ENCODE results near the gene TMEFF2. TPM values are rescaled to one million over a fixed set of nuclear protein-coding genes. Genes with fewer than 3 reads are reported as not detected.
"Not testable (repeated sequence)": the region's sequence is repeated elsewhere in the genome, so short reads cannot be mapped to it uniquely, and the experiment has no call there.

TMEFF2 gene
- polyA plus RNA-seq, 2 donors: 0.02 to 0.08 TPM

- Histone ChIP-seq H3K9me3 (ENCODE audit: control insufficient read depth in 2 of 2, insufficient read depth in 1 of 2, low read depth in 1 of 2, low read length in 1 of 2) (no peaks in the 10 kb centered on the region), H3K36me3 (ENCODE audit: control insufficient read depth in 2 of 2, insufficient read depth in 2 of 2, low read length in 1 of 2) (no peaks in the 10 kb centered on the region), H3K27me3 (ENCODE audit: control insufficient read depth in 1 of 2, insufficient read depth in 2 of 2, low read length in 2 of 2) (no peaks in the 10 kb centered on the region), H3K4me3 (ENCODE audit: low read depth in 1 of 2, low read length in 2 of 2) (no peak overlapping the region), H3K27ac (ENCODE audit: low read depth in 2 of 2, low read length in 1 of 2) (no peak overlapping the region), H3K4me1 (ENCODE audit: control insufficient read depth in 2 of 2, insufficient read depth in 2 of 2, low read length in 1 of 2) (no peaks in the 10 kb centered on the region)
- 79 to 85% methylated on average over 7 of the region's 7 CpGs for WGBS, 2 donors
Measured at GRCh38 chr2:192140236-192140839, 54.4 kb downstream of the TMEFF2 start.

- Histone ChIP-seq H3K27ac (ENCODE audit: low read depth in 2 of 2, low read length in 1 of 2) (no peak overlapping the region), H3K27me3 (ENCODE audit: control insufficient read depth in 1 of 2, insufficient read depth in 2 of 2, low read length in 2 of 2) (no peaks in the 10 kb centered on the region), H3K4me3 (ENCODE audit: low read depth in 1 of 2, low read length in 2 of 2) (no peak overlapping the region), H3K36me3 (ENCODE audit: control insufficient read depth in 2 of 2, insufficient read depth in 2 of 2, low read length in 1 of 2) (no peaks in the 10 kb centered on the region), H3K4me1 (ENCODE audit: control insufficient read depth in 2 of 2, insufficient read depth in 2 of 2, low read length in 1 of 2) (no peaks in the 10 kb centered on the region), H3K9me3 (ENCODE audit: control insufficient read depth in 2 of 2, insufficient read depth in 1 of 2, low read depth in 1 of 2, low read length in 1 of 2) (no peaks in the 10 kb centered on the region)
- WGBS, 2 donors: 42 to 45% methylated on average over 1 of the region's 1 CpG
Measured at GRCh38 chr2:192139813-192140212, 54.9 kb downstream of the TMEFF2 start.

GRCh38 chr2:192137451-192137850 is 57.3 kb downstream of the TMEFF2 start:
- no peaks in the 10 kb centered on the region for H3K9me3 ChIP-seq (ENCODE audit: control insufficient read depth in 2 of 2, insufficient read depth in 1 of 2, low read depth in 1 of 2, low read length in 1 of 2)
- no peak overlapping the region for H3K4me3 ChIP-seq (ENCODE audit: low read depth in 1 of 2, low read length in 2 of 2)
- H3K4me1 ChIP-seq (ENCODE audit: control insufficient read depth in 2 of 2, insufficient read depth in 2 of 2, low read length in 1 of 2): no peaks in the 10 kb centered on the region
- WGBS, 2 donors: 46 to 49% methylated on average over 1 of the region's 1 CpG
- no peaks in the 10 kb centered on the region for H3K27me3 ChIP-seq (ENCODE audit: control insufficient read depth in 1 of 2, insufficient read depth in 2 of 2, low read length in 2 of 2)
- H3K27ac ChIP-seq (ENCODE audit: low read depth in 2 of 2, low read length in 1 of 2): no peak overlapping the region
- no peaks in the 10 kb centered on the region for H3K36me3 ChIP-seq (ENCODE audit: control insufficient read depth in 2 of 2, insufficient read depth in 2 of 2, low read length in 1 of 2)

GRCh38 chr2:192132604-192133003 is 62.1 kb downstream of the TMEFF2 start:
- H3K27me3 ChIP-seq (ENCODE audit: control insufficient read depth in 1 of 2, insufficient read depth in 2 of 2, low read length in 2 of 2); H3K4me3 ChIP-seq (ENCODE audit: low read depth in 1 of 2, low read length in 2 of 2); H3K36me3 ChIP-seq (ENCODE audit: control insufficient read depth in 2 of 2, insufficient read depth in 2 of 2, low read length in 1 of 2); H3K4me1 ChIP-seq (ENCODE audit: control insufficient read depth in 2 of 2, insufficient read depth in 2 of 2, low read length in 1 of 2); H3K27ac ChIP-seq (ENCODE audit: low read depth in 2 of 2, low read length in 1 of 2); H3K9me3 ChIP-seq (ENCODE audit: control insufficient read depth in 2 of 2, insufficient read depth in 1 of 2, low read depth in 1 of 2, low read length in 1 of 2): not testable (repeated sequence)
- WGBS, 2 donors: 95% methylated on average over 15 of the region's 15 CpGs

- 79 to 87% methylated on average over 5 of the region's 5 CpGs for WGBS, 2 donors
- H3K27ac ChIP-seq (ENCODE audit: low read depth in 2 of 2, low read length in 1 of 2); H3K27me3 ChIP-seq (ENCODE audit: control insufficient read depth in 1 of 2, insufficient read depth in 2 of 2, low read length in 2 of 2); H3K4me3 ChIP-seq (ENCODE audit: low read depth in 1 of 2, low read length in 2 of 2); H3K4me1 ChIP-seq (ENCODE audit: control insufficient read depth in 2 of 2, insufficient read depth in 2 of 2, low read length in 1 of 2); H3K36me3 ChIP-seq (ENCODE audit: control insufficient read depth in 2 of 2, insufficient read depth in 2 of 2, low read length in 1 of 2); H3K9me3 ChIP-seq (ENCODE audit: control insufficient read depth in 2 of 2, insufficient read depth in 1 of 2, low read depth in 1 of 2, low read length in 1 of 2): not testable (repeated sequence)
Measured at GRCh38 chr2:192130312-192130711, 64.4 kb downstream of the TMEFF2 start.

GRCh38 chr2:192128655-192129054 is 66.1 kb downstream of the TMEFF2 start:
- H3K4me1 ChIP-seq (ENCODE audit: control insufficient read depth in 2 of 2, insufficient read depth in 2 of 2, low read length in 1 of 2): no peaks in the 10 kb centered on the region
- WGBS, 2 donors: 22 to 55% methylated on average over 4 of the region's 4 CpGs
- H3K4me3 ChIP-seq (ENCODE audit: low read depth in 1 of 2, low read length in 2 of 2): no peak overlapping the region
- no peaks in the 10 kb centered on the region for H3K9me3 ChIP-seq (ENCODE audit: control insufficient read depth in 2 of 2, insufficient read depth in 1 of 2, low read depth in 1 of 2, low read length in 1 of 2)
- H3K27me3 ChIP-seq (ENCODE audit: control insufficient read depth in 1 of 2, insufficient read depth in 2 of 2, low read length in 2 of 2): no peaks in the 10 kb centered on the region
- H3K27ac ChIP-seq (ENCODE audit: low read depth in 2 of 2, low read length in 1 of 2): no peak overlapping the region
- H3K36me3 ChIP-seq (ENCODE audit: control insufficient read depth in 2 of 2, insufficient read depth in 2 of 2, low read length in 1 of 2): no peaks in the 10 kb centered on the region

GRCh38 chr2:192127434-192127833 is 67.3 kb downstream of the TMEFF2 start:
- H3K9me3 ChIP-seq (ENCODE audit: control insufficient read depth in 2 of 2, insufficient read depth in 1 of 2, low read depth in 1 of 2, low read length in 1 of 2): no peaks in the 10 kb centered on the region
- no peaks in the 10 kb centered on the region for H3K27me3 ChIP-seq (ENCODE audit: control insufficient read depth in 1 of 2, insufficient read depth in 2 of 2, low read length in 2 of 2)
- no peak overlapping the region for H3K27ac ChIP-seq (ENCODE audit: low read depth in 2 of 2, low read length in 1 of 2)
- no peaks in the 10 kb centered on the region for H3K4me1 ChIP-seq (ENCODE audit: control insufficient read depth in 2 of 2, insufficient read depth in 2 of 2, low read length in 1 of 2)
- H3K4me3 ChIP-seq (ENCODE audit: low read depth in 1 of 2, low read length in 2 of 2): no peak overlapping the region
- no peaks in the 10 kb centered on the region for H3K36me3 ChIP-seq (ENCODE audit: control insufficient read depth in 2 of 2, insufficient read depth in 2 of 2, low read length in 1 of 2)
- 35 to 45% methylated on average over 2 of the region's 2 CpGs for WGBS, 2 donors

- H3K27me3 ChIP-seq (ENCODE audit: control insufficient read depth in 1 of 2, insufficient read depth in 2 of 2, low read length in 2 of 2): no peaks in the 10 kb centered on the region
- no peak overlapping the region for H3K4me3 ChIP-seq (ENCODE audit: low read depth in 1 of 2, low read length in 2 of 2)
- no peaks in the 10 kb centered on the region for H3K9me3 ChIP-seq (ENCODE audit: control insufficient read depth in 2 of 2, insufficient read depth in 1 of 2, low read depth in 1 of 2, low read length in 1 of 2)
- no peaks in the 10 kb centered on the region for H3K36me3 ChIP-seq (ENCODE audit: control insufficient read depth in 2 of 2, insufficient read depth in 2 of 2, low read length in 1 of 2)
- no peak overlapping the region for H3K27ac ChIP-seq (ENCODE audit: low read depth in 2 of 2, low read length in 1 of 2)
- no peaks in the 10 kb centered on the region for H3K4me1 ChIP-seq (ENCODE audit: control insufficient read depth in 2 of 2, insufficient read depth in 2 of 2, low read length in 1 of 2)
Measured at GRCh38 chr2:192126912-192127311, 67.8 kb downstream of the TMEFF2 start.

GRCh38 chr2:192126426-192126825 is 68.3 kb downstream of the TMEFF2 start:
- no peaks in the 10 kb centered on the region for H3K4me1 ChIP-seq (ENCODE audit: control insufficient read depth in 2 of 2, insufficient read depth in 2 of 2, low read length in 1 of 2)
- H3K9me3 ChIP-seq (ENCODE audit: control insufficient read depth in 2 of 2, insufficient read depth in 1 of 2, low read depth in 1 of 2, low read length in 1 of 2): no peaks in the 10 kb centered on the region
- H3K27ac ChIP-seq (ENCODE audit: low read depth in 2 of 2, low read length in 1 of 2): no peak overlapping the region
- H3K27me3 ChIP-seq (ENCODE audit: control insufficient read depth in 1 of 2, insufficient read depth in 2 of 2, low read length in 2 of 2): no peaks in the 10 kb centered on the region
- H3K36me3 ChIP-seq (ENCODE audit: control insufficient read depth in 2 of 2, insufficient read depth in 2 of 2, low read length in 1 of 2): no peaks in the 10 kb centered on the region
- WGBS, 2 donors: 0% methylated on average over 1 of the region's 1 CpG
- H3K4me3 ChIP-seq (ENCODE audit: low read depth in 1 of 2, low read length in 2 of 2): no peak overlapping the region

GRCh38 chr2:192124571-192124970 is 70.2 kb downstream of the TMEFF2 start:
- Histone ChIP-seq H3K27me3 (ENCODE audit: control insufficient read depth in 1 of 2, insufficient read depth in 2 of 2, low read length in 2 of 2) (no peaks in the 10 kb centered on the region), H3K27ac (ENCODE audit: low read depth in 2 of 2, low read length in 1 of 2) (no peak overlapping the region), H3K4me3 (ENCODE audit: low read depth in 1 of 2, low read length in 2 of 2) (no peak overlapping the region), H3K4me1 (ENCODE audit: control insufficient read depth in 2 of 2, insufficient read depth in 2 of 2, low read length in 1 of 2) (no peaks in the 10 kb centered on the region), H3K9me3 (ENCODE audit: control insufficient read depth in 2 of 2, insufficient read depth in 1 of 2, low read depth in 1 of 2, low read length in 1 of 2) (no peaks in the 10 kb centered on the region), H3K36me3 (ENCODE audit: control insufficient read depth in 2 of 2, insufficient read depth in 2 of 2, low read length in 1 of 2) (no peaks in the 10 kb centered on the region)
- 83 to 86% methylated on average over 1 of the region's 1 CpG for WGBS, 2 donors
